GM12865 (cell line): ENCODE results near the gene BTBD9.
"Not testable (repeated sequence)": the region's sequence is repeated elsewhere in the genome, so short reads cannot be mapped to it uniquely, and the experiment has no call there.

Experiments used
- DNase-seq: peaks from one replicate; pipeline ENCODE4 v3.0.0; 2010; ENCODE audit warnings: low read depth
- H3K4me3 ChIP-seq: 2 replicates; pipeline ENCODE4 v1.5.1; 2011; ENCODE audit warnings: mild to moderate bottlenecking, low read depth, low read length, control low read depth
- CTCF ChIP-seq: IDR thresholded peaks from 2 replicates; pipeline ENCODE4 v1.5.1; 2011; ENCODE audit warnings: low read length, control low read depth, low read depth, inconsistent platforms; ENCODE audit not compliant: insufficient read depth; ENCODE audit errors: missing control alignments

BTBD9 gene

GRCh38 chr6:38636027-38636426 is 3.7 kb downstream of the BTBD9 start:
- no peak for TF ChIP-seq CTCF
- no peak overlapping the region for H3K4me3 ChIP-seq
- no peak for DNase-seq

- no peak overlapping the region for H3K4me3 ChIP-seq
- TF ChIP-seq CTCF, result no peak
- DNase-seq, result no peak
Observed at GRCh38 chr6:38634518-38634917, 5.2 kb downstream of the BTBD9 start.

- no peak overlapping the region for H3K4me3 ChIP-seq
- no peak for DNase-seq
- no peak for TF ChIP-seq CTCF
Observed at GRCh38 chr6:38632490-38632889, 7.2 kb downstream of the BTBD9 start.

GRCh38 chr6:38631186-38631783 is 8.4 kb downstream of the BTBD9 start:
- DNase-seq, result no peak
- TF ChIP-seq CTCF, result no peak
- H3K4me3 ChIP-seq, result no peak overlapping the region

GRCh38 chr6:38625217-38625616 is 14.5 kb downstream of the BTBD9 start:
- no peak for DNase-seq
- no peak overlapping the region for H3K4me3 ChIP-seq
- no peak for TF ChIP-seq CTCF

- DNase-seq, H3K4me3 ChIP-seq: not testable (repeated sequence)
Observed at GRCh38 chr6:38619342-38619741, 20.4 kb downstream of the BTBD9 start.

GRCh38 chr6:38618301-38618700 is 21.4 kb downstream of the BTBD9 start:
- H3K4me3 ChIP-seq, DNase-seq: not testable (repeated sequence)

GRCh38 chr6:38617856-38618255 is 21.9 kb downstream of the BTBD9 start:
- no peak overlapping the region for H3K4me3 ChIP-seq
- no peak for DNase-seq
- TF ChIP-seq CTCF, result no peak
